ENCODE data around the gene CTNNA3.

CTNNA3 gene

DNA sequence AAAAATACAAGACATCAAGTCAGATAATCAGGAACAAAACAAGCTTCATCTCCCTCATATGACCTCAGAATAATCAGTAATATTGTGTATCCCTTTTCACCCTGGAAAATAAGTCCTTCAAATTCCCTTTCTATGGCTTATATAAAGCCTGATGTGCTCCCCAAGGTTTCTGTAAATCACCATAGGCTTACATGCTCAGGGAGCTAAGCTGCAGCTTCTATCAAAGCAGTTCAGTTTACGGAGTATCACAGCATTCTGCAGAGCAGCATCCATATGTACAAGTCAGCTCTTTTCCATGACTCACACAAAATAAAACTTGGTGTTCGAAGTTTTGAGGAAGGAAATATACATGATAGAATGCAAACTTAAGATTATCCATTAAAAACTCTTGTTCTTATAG, 544.5 kb downstream of the CTNNA3 start:
- TF ChIP-seq, protein P1, sequence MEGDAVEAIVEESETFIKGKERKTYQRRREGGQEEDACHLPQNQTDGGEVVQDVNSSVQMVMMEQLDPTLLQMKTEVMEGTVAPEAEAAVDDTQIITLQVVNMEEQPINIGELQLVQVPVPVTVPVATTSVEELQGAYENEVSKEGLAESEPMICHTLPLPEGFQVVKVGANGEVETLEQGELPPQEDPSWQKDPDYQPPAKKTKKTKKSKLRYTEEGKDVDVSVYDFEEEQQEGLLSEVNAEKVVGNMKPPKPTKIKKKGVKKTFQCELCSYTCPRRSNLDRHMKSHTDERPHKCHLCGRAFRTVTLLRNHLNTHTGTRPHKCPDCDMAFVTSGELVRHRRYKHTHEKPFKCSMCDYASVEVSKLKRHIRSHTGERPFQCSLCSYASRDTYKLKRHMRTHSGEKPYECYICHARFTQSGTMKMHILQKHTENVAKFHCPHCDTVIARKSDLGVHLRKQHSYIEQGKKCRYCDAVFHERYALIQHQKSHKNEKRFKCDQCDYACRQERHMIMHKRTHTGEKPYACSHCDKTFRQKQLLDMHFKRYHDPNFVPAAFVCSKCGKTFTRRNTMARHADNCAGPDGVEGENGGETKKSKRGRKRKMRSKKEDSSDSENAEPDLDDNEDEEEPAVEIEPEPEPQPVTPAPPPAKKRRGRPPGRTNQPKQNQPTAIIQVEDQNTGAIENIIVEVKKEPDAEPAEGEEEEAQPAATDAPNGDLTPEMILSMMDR (IDR thresholded peaks at IDR 0.05; ENCODE audit: extremely low read depth, insufficient read depth, missing control alignments): no peak
- in situ Hi-C loops (cut with MboI; ENCODE audit: low pct_unique_long_range_greater_than_20kb, low sequenced_read_pairs, unreplicated experiment): no loop called here
- DNase-seq (ENCODE audit: low spot score): no peak

DNA sequence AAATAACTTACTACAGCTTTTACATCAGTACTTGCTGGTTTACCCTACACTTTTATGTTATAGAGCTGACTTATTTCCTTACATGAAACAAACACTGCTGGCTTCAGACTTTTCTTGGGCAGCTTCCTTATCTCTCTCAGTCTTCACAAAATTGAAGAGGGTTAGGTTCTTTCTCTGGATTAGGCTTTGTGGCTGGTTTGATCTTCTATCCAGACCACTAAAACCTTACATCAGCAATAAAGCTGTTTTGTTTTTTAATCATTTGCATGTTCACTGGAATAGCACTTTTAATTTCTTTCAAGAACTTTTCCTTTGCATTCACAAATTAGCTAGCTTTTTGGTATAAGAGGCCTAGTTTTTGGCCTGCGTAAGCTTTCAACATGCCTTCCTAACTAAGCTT, 551.5 kb downstream of the CTNNA3 start:
- in situ Hi-C loops (cut with MboI; ENCODE audit: low pct_unique_long_range_greater_than_20kb, low sequenced_read_pairs, unreplicated experiment): no loop called here
- TF ChIP-seq, protein P1 (IDR thresholded peaks at IDR 0.05; ENCODE audit: extremely low read depth, insufficient read depth, missing control alignments): no peak
- DNase-seq (ENCODE audit: low spot score): no peak

- TF ChIP-seq, protein P1 (IDR thresholded peaks at IDR 0.05; ENCODE audit: extremely low read depth, insufficient read depth, missing control alignments): no peak
- in situ Hi-C loops (cut with MboI; ENCODE audit: low pct_unique_long_range_greater_than_20kb, low sequenced_read_pairs, unreplicated experiment): no loop called here
Observed at GRCh38 chr10:67141300-67141699, 554.7 kb downstream of the CTNNA3 start.

GRCh38 chr10:67140641-67141040, 555.4 kb downstream of the CTNNA3 start:
- no peak for DNase-seq (ENCODE audit: low spot score)
- TF ChIP-seq, protein P1 (IDR thresholded peaks at IDR 0.05; ENCODE audit: extremely low read depth, insufficient read depth, missing control alignments): no peak
- in situ Hi-C loops (cut with MboI; ENCODE audit: low pct_unique_long_range_greater_than_20kb, low sequenced_read_pairs, unreplicated experiment): no loop called here

More at GRCh38 chr10:67141300-67141699, 554.7 kb downstream of the CTNNA3 start:
- DNase-seq (ENCODE audit: low spot score): no peak

GRCh38 chr10:67127441-67127840, 568.6 kb downstream of the CTNNA3 start:
- no peak for DNase-seq (ENCODE audit: low spot score)
- in situ Hi-C loops (cut with MboI; ENCODE audit: low pct_unique_long_range_greater_than_20kb, low sequenced_read_pairs, unreplicated experiment): no loop called here
- TF ChIP-seq, protein P1 (IDR thresholded peaks at IDR 0.05; ENCODE audit: extremely low read depth, insufficient read depth, missing control alignments): no peak

GRCh38 chr10:67119651-67120050, 576.3 kb downstream of the CTNNA3 start:
- in situ Hi-C loops (cut with MboI; ENCODE audit: low pct_unique_long_range_greater_than_20kb, low sequenced_read_pairs, unreplicated experiment): no loop called here
- no peak for DNase-seq (ENCODE audit: low spot score)
- TF ChIP-seq, protein P1 (IDR thresholded peaks at IDR 0.05; ENCODE audit: extremely low read depth, insufficient read depth, missing control alignments): no peak

DNA sequence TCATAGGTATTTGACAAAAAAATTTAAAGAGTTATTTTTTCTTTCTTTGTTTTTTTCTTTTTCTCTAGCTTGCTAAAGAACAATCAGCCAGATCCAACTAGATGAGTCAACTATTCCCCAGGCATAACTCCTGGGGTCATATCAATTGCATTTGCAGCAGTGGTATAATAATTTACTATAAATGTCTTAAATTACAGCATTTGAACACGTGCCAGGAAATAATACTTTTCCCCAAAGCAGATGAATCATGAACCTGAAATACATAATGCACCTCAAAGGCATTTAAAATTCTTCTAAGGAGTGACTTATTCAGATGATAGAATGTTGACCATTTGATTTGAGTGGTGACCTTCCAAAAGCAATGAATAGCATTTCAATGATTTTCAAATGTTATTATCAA, 580.0 kb downstream of the CTNNA3 start:
- in situ Hi-C loops (cut with MboI; ENCODE audit: low pct_unique_long_range_greater_than_20kb, low sequenced_read_pairs, unreplicated experiment): no loop called here
- no peak for DNase-seq (ENCODE audit: low spot score)
- TF ChIP-seq, protein P1 (IDR thresholded peaks at IDR 0.05; ENCODE audit: extremely low read depth, insufficient read depth, missing control alignments): no peak
